MM.1S (cell line): ENCODE results near the gene VCPKMT.

Experiments
- DNase-seq: peaks from one replicate; pipeline ENCODE4 v3.0.0-alpha.2; 2015
- H2AFZ ChIP-seq: fragments of 300-600 bp; sonication (generic); 2 replicates; pipeline ENCODE4 v1.6.0; 2016; ENCODE audit warnings: antibody characterized with exemption, low read length
- H3F3A ChIP-seq: fragments of 300-600 bp; sonication (generic); 2 replicates; pipeline ENCODE4 v1.6.1; 2016; ENCODE audit warnings: mild to moderate bottlenecking, antibody characterized with exemption, low read length, moderate library complexity, mixed read lengths; ENCODE audit not compliant: insufficient read depth
- H3K27ac ChIP-seq: fragments of 300-600 bp; sonication (generic); 2 replicates; pipeline ENCODE4 v1.5.1; 2016; ENCODE audit warnings: mild to moderate bottlenecking, low read length
- H3K27me3 ChIP-seq: fragments of 300-600 bp; sonication (generic); replicated peaks from 2 replicates; pipeline ENCODE4 v1.6.0; 2016; ENCODE audit warnings: low read length; ENCODE audit not compliant: insufficient read depth
- H3K36me3 ChIP-seq: fragments of 300-600 bp; sonication (generic); replicated peaks from 2 replicates; pipeline ENCODE4 v1.6.1; 2016; ENCODE audit warnings: mild to moderate bottlenecking, low read length, mixed read lengths; ENCODE audit not compliant: insufficient read depth
- H3K4me1 ChIP-seq: fragments of 300-600 bp; sonication (generic); 2 replicates; pipeline ENCODE4 v1.6.1; 2016; ENCODE audit warnings: low read length, mixed read lengths
- H3K4me2 ChIP-seq: fragments of 300-600 bp; sonication (generic); 2 replicates; pipeline ENCODE4 v1.6.0; 2016; ENCODE audit warnings: low read depth, low read length
- H3K4me3 ChIP-seq: fragments of 300-600 bp; sonication (generic); 2 replicates; pipeline ENCODE4 v1.5.1; 2016; ENCODE audit warnings: low read length, mixed read lengths
- H3K79me2 ChIP-seq: fragments of 300-600 bp; sonication (generic); 2 replicates; pipeline ENCODE4 v1.6.1; 2016; ENCODE audit warnings: mixed run types, low read length, mixed read lengths
- H3K9ac ChIP-seq: fragments of 300-600 bp; sonication (generic); 2 replicates; pipeline ENCODE4 v1.6.1; 2016; ENCODE audit warnings: low read length, mixed read lengths
- H3K9me2 ChIP-seq: fragments of 300-600 bp; sonication (generic); replicated peaks from 2 replicates; pipeline ENCODE4 v1.6.1; 2016; ENCODE audit warnings: mild to moderate bottlenecking, low read length, mixed read lengths; ENCODE audit not compliant: insufficient read depth
- H3K9me3 ChIP-seq: fragments of 300-600 bp; sonication (generic); replicated peaks from 2 replicates; pipeline ENCODE4 v1.6.1; 2016; ENCODE audit warnings: mild to moderate bottlenecking, low read length, mixed read lengths; ENCODE audit not compliant: insufficient read depth
- H4K20me1 ChIP-seq: fragments of 300-600 bp; sonication (generic); 2 replicates; pipeline ENCODE4 v1.6.1; 2016; ENCODE audit warnings: mild to moderate bottlenecking, low read length, moderate library complexity, mixed read lengths; ENCODE audit not compliant: insufficient read depth
- EZH2 ChIP-seq: fragments of 300-600 bp; sonication (generic); optimal IDR thresholded peaks from 2 replicates; pipeline ENCODE3; 2017; ENCODE audit warnings: low read depth, mild to moderate bottlenecking, antibody characterized with exemption, low read length, mixed read lengths
- EZH2phosphoT487 ChIP-seq: fragments of 300-600 bp; sonication (generic); IDR thresholded peaks from 2 replicates; pipeline ENCODE4 v1.6.1; 2018; ENCODE audit warnings: antibody characterized with exemption, low read length
- TF ChIP-seq, protein P1 (sequence below): fragments of 300-600 bp; sonication (generic); IDR thresholded peaks from 2 replicates; pipeline ENCODE4 v1.5.1; 2016; ENCODE audit warnings: antibody characterized with exemption, low read length, mixed read lengths

Gene VCPKMT

DNA sequence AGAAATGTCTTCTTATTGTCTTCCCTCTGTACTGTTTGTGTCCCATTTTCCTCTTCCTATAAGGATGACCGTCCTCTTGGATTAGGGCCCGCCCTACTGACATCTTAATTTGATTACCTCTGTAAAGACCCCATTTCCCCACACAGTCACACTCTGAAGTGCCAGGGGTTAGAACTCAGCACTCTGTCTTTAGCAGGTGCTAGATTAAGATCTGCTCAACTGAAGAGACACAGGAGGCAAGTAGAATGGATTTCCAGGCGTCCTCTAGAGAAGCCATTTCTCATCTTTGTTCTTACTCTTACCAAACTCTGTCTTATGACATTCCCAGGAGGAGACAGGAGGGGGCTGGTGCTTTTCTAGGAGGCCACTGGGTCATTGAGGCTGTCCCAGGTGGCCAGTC lies 50.8 kb downstream of the VCPKMT start:
- H3K4me3 ChIP-seq = no peak overlapping the region
- no peaks in the 10 kb centered on the region for H3K9me3 ChIP-seq
- peaks cover 20% of the 10 kb centered on the region for H3F3A ChIP-seq
- H2AFZ ChIP-seq = no peak overlapping the region
- H3K9me2 ChIP-seq = no peaks in the 10 kb centered on the region
- peak overlapping the region; percentile 46 for H3K4me2 ChIP-seq
- peak overlapping the region; percentile 24; the same call in 1 of the 2 replicates for H3K9ac ChIP-seq
- no peaks in the 10 kb centered on the region for H3K79me2 ChIP-seq
- H3K4me1 ChIP-seq = peaks cover 44% of the 10 kb centered on the region
- no peaks in the 10 kb centered on the region for H3K27me3 ChIP-seq
- no peaks in the 10 kb centered on the region for H3K36me3 ChIP-seq
- TF ChIP-seq EZH2 (no peak), EZH2phosphoT487 (no peak)
- TF ChIP-seq, protein P1, sequence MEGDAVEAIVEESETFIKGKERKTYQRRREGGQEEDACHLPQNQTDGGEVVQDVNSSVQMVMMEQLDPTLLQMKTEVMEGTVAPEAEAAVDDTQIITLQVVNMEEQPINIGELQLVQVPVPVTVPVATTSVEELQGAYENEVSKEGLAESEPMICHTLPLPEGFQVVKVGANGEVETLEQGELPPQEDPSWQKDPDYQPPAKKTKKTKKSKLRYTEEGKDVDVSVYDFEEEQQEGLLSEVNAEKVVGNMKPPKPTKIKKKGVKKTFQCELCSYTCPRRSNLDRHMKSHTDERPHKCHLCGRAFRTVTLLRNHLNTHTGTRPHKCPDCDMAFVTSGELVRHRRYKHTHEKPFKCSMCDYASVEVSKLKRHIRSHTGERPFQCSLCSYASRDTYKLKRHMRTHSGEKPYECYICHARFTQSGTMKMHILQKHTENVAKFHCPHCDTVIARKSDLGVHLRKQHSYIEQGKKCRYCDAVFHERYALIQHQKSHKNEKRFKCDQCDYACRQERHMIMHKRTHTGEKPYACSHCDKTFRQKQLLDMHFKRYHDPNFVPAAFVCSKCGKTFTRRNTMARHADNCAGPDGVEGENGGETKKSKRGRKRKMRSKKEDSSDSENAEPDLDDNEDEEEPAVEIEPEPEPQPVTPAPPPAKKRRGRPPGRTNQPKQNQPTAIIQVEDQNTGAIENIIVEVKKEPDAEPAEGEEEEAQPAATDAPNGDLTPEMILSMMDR = no peak
- H3K27ac ChIP-seq = peak overlapping the region; percentile 94
- no peak for DNase-seq
- no peaks in the 10 kb centered on the region for H4K20me1 ChIP-seq

DNA sequence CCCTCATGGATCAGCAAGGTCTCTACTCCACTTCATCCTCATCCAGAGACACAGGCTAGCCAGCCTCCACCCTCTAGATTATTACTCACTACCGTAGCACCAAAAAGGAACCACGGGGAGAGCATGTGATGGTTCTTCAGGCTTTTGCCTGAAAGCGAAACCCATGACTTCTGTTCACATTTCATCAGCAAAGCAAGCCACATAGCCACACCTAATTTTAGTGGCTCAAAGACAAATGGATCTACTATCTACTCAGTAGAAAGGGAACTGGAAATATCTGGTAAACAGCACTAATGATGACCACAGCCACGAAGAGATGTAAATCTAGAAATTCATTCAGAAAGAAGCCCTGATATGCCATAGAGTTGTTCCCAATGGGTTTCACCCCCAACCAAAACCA lies 51.4 kb downstream of the VCPKMT start:
- Histone ChIP-seq H3K27ac (peak overlapping the region; percentile 94), H3K9me2 (no peaks in the 10 kb centered on the region), H3K9me3 (no peaks in the 10 kb centered on the region), H3F3A (peaks cover 20% of the 10 kb centered on the region), H3K79me2 (no peaks in the 10 kb centered on the region), H3K9ac (peak overlapping the region; percentile 24; the same call in 1 of the 2 replicates), H3K4me2 (peak overlapping the region; percentile 46), H4K20me1 (no peaks in the 10 kb centered on the region), H2AFZ (no peak overlapping the region), H3K36me3 (no peaks in the 10 kb centered on the region), H3K4me1 (peaks cover 44% of the 10 kb centered on the region), H3K27me3 (no peaks in the 10 kb centered on the region), H3K4me3 (no peak overlapping the region)
- peak; percentile 89 for DNase-seq
- TF ChIP-seq, protein P1 = no peak
- TF ChIP-seq EZH2phosphoT487 (no peak), EZH2 (no peak)

DNA sequence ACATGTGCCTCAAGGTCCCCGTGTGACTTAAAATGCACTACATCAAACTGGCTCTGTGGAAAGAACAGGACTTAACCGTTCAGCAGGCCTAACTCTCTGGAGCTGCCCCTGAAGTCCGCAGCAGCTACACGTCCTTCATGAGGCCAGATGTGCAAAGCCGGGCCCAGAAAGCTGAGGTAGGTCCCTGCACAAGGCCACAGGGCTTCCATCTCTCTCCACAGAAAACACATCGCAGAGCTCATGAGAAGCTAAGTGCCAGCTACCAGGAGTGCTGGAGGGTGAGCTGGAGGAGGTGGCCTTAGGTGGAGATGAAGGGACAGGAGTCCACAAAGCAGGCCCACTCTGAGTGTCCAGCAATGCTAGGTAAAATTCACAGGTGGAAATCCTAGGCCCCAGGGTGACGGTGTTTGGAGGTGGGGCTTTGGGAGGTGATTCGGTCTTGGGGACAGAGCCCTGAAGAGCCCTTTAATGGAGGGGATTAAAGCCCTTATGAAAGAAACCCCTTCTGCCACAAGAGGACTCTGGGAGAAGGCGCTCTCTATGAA lies 52.4 kb downstream of the VCPKMT start:
- Histone ChIP-seq H3K4me3 (no peak overlapping the region), H3K4me1 (peaks cover 44% of the 10 kb centered on the region)

More for the DNA sequence above, 52.4 kb downstream of the VCPKMT start:
- Histone ChIP-seq H3K27ac (peak overlapping the region; percentile 94), H3K36me3 (no peaks in the 10 kb centered on the region), H3K4me2 (peak overlapping the region; percentile 43), H4K20me1 (no peaks in the 10 kb centered on the region), H3K27me3 (no peaks in the 10 kb centered on the region), H3K9me3 (no peaks in the 10 kb centered on the region), H3K9me2 (no peaks in the 10 kb centered on the region), H2AFZ (no peak overlapping the region), H3K9ac (peak overlapping the region; percentile 47; the same call in 1 of the 2 replicates), H3F3A (peaks cover 20% of the 10 kb centered on the region), H3K79me2 (no peaks in the 10 kb centered on the region)
- no peak for DNase-seq
- no peak for TF ChIP-seq EZH2phosphoT487
- no peak for TF ChIP-seq EZH2
- TF ChIP-seq, protein P1 = no peak
